ENCODE results near the gene LMAN1L.

The LMAN1L gene

DNA sequence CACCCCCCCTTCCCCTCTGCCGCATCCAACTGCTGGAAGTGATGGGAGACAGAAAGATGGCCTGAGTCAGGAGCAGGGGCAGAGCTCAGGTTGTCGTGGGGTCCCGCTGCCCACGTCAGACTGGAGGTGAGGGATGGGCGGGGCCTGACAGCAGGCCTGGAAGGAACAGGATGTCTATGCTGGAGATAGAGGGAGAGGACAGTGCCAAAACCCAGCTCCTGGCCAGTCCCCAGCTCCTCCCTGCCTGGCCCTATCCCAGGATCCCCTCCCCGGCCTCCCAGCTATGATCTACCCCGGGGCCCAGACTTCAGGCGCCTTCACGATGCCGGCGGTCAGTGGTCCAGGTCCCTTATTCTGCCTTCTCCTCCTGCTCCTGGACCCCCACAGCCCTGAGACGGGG lies at the start of gene LMAN1L:
Gene LMAN1L, plus strand, starts transcription at position 303 of the 400 bp plus-strand sequence. Its CDS starts 20 bp downstream, at position 323.
- Histone ChIP-seq H2AFZ (ENCODE audit: low read depth, low read length) (no peak within 1 kb of the TSS), H3K36me3 (ENCODE audit: insufficient read depth, low read length) (no peaks in the 10 kb centered on the region), H3K79me2 (ENCODE audit: insufficient read depth, low read length) (no peaks in the 10 kb centered on the region), H3K4me1 (ENCODE audit: insufficient read depth, low read length) (no peaks in the 10 kb centered on the region), H3K9ac (ENCODE audit: low read depth, low read length) (no peak within 1 kb of the TSS), H3K4me3 (ENCODE audit: low read depth in 1 of 2, low read length in 2 of 2) (no peak within 1 kb of the TSS), H3K9me3 (ENCODE audit: insufficient read depth, low read length, severe bottlenecking) (no peaks in the 10 kb centered on the region), H4K20me1 (ENCODE audit: insufficient read depth, low read length) (no peaks in the 10 kb centered on the region), H3K27me3 (ENCODE audit: insufficient read depth, low read length, poor library complexity) (no peaks in the 10 kb centered on the region), H3K4me2 (ENCODE audit: insufficient read depth, low read length) (no peak within 1 kb of the TSS), H3K27ac (ENCODE audit: low read length) (no peak within 1 kb of the TSS)
- ATAC-seq (ENCODE audit: insufficient read depth, low read depth) (no peak), DNase-seq (no peak)
- TF ChIP-seq EZH2 (IDR thresholded peaks at IDR 0.05; ENCODE audit: borderline replicate concordance, low read depth, low read length, severe bottlenecking) = no peak
- TF ChIP-seq, protein P1, sequence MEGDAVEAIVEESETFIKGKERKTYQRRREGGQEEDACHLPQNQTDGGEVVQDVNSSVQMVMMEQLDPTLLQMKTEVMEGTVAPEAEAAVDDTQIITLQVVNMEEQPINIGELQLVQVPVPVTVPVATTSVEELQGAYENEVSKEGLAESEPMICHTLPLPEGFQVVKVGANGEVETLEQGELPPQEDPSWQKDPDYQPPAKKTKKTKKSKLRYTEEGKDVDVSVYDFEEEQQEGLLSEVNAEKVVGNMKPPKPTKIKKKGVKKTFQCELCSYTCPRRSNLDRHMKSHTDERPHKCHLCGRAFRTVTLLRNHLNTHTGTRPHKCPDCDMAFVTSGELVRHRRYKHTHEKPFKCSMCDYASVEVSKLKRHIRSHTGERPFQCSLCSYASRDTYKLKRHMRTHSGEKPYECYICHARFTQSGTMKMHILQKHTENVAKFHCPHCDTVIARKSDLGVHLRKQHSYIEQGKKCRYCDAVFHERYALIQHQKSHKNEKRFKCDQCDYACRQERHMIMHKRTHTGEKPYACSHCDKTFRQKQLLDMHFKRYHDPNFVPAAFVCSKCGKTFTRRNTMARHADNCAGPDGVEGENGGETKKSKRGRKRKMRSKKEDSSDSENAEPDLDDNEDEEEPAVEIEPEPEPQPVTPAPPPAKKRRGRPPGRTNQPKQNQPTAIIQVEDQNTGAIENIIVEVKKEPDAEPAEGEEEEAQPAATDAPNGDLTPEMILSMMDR (IDR thresholded peaks at IDR 0.05; ENCODE audit: borderline replicate concordance, extremely low read depth, low read length, poor library complexity, severe bottlenecking) = no peak

DNA sequence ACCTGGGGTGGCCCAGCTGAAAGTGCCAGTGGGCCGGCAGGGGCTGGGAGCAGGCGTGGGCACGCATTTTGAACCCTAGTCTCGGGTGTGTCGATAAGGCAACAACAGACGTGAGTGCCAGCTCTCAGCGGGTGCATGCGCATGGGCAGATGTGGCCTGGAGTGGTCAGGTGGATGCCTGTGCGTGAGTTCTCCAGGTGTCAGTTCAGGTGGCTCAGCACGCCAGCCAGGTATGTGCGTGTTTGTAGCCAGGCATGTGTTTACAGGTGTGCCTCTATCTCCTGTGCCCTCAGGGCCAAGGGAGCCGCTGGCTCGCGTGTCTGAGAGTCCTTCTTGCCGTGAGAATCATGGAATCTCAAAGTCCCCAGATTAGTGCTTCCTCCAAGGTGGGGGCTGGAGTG lies 49.2 kb upstream of the LMAN1L start:
- ATAC-seq (ENCODE audit: insufficient read depth, low read depth) = no peak
- no peak overlapping the region for H3K27ac ChIP-seq (ENCODE audit: low read length)
- H3K4me1 ChIP-seq (ENCODE audit: insufficient read depth, low read length) = no peaks in the 10 kb centered on the region
- TF ChIP-seq, protein P1 (IDR thresholded peaks at IDR 0.05; ENCODE audit: borderline replicate concordance, extremely low read depth, low read length, poor library complexity, severe bottlenecking) = no peak
- TF ChIP-seq EZH2 (IDR thresholded peaks at IDR 0.05; ENCODE audit: borderline replicate concordance, low read depth, low read length, severe bottlenecking) = no peak
- no peaks in the 10 kb centered on the region for H3K79me2 ChIP-seq (ENCODE audit: insufficient read depth, low read length)
- H3K9me3 ChIP-seq (ENCODE audit: insufficient read depth, low read length, severe bottlenecking) = no peaks in the 10 kb centered on the region
- no peak overlapping the region for H2AFZ ChIP-seq (ENCODE audit: low read depth, low read length)
- no peak for DNase-seq
- no peaks in the 10 kb centered on the region for H3K36me3 ChIP-seq (ENCODE audit: insufficient read depth, low read length)
- no peak overlapping the region for H3K4me3 ChIP-seq (ENCODE audit: low read depth in 1 of 2, low read length in 2 of 2)
- no peak overlapping the region for H3K4me2 ChIP-seq (ENCODE audit: insufficient read depth, low read length)
- no peaks in the 10 kb centered on the region for H4K20me1 ChIP-seq (ENCODE audit: insufficient read depth, low read length)
- H3K27me3 ChIP-seq (ENCODE audit: insufficient read depth, low read length, poor library complexity) = no peaks in the 10 kb centered on the region
- no peak overlapping the region for H3K9ac ChIP-seq (ENCODE audit: low read depth, low read length)

DNA sequence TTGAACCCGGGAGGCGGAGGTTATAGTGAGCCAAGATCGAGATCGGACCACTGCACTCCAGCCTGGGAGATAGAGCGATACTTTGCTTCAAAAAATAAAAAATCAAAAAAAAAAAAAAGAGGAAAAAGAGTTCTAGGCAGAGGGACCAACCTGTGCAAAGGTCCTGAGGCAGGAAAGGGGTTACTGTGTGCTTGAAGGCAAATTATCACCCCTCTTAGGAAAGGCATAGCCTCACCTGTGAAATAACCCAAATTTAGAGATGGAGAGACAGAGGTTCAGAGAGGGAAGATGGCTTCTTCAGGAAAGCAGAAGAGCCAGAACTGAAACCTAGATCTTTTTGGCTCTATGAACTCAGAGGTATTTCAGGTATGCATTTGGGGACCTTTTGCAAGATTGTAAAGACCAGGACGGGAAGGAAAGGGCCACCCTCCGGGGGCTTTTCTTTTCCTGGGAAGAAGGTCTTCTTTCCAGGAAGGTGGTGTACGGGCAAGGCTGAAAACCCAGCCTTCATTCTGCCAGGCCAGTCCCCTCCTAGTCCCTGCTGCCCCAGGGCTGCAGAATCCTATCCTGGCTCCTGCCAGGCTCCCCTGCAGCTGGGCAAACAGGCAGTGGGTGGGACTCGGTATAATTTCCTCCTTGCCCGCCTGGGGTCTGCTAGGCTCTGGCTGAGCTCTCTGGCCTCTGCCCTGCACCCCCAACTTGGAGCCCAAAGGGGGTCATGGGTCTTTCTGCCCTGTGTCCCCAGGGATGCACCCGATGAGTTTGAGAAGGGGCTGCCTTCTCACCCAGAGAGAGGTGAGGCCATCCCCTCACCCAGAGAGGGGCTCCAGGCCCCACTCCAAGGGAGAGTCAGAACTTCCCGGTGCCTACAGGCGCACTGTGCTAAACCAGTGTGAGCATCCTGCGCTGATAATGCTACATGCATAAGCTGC lies 45.2 kb upstream of the LMAN1L start:
- DNase-seq (no peak), ATAC-seq (ENCODE audit: insufficient read depth, low read depth) (no peak)
- H4K20me1 ChIP-seq (ENCODE audit: insufficient read depth, low read length) = no peaks in the 10 kb centered on the region
- no peak overlapping the region for H3K27ac ChIP-seq (ENCODE audit: low read length)
- TF ChIP-seq, protein P1 (IDR thresholded peaks at IDR 0.05; ENCODE audit: borderline replicate concordance, extremely low read depth, low read length, poor library complexity, severe bottlenecking) = no peak
- no peak for TF ChIP-seq EZH2 (IDR thresholded peaks at IDR 0.05; ENCODE audit: borderline replicate concordance, low read depth, low read length, severe bottlenecking)
- H3K9ac ChIP-seq (ENCODE audit: low read depth, low read length) = no peak overlapping the region
- H2AFZ ChIP-seq (ENCODE audit: low read depth, low read length) = no peak overlapping the region
- H3K79me2 ChIP-seq (ENCODE audit: insufficient read depth, low read length) = no peaks in the 10 kb centered on the region
- no peaks in the 10 kb centered on the region for H3K36me3 ChIP-seq (ENCODE audit: insufficient read depth, low read length)
- no peak overlapping the region for H3K4me3 ChIP-seq (ENCODE audit: low read depth in 1 of 2, low read length in 2 of 2)
- no peak overlapping the region for H3K4me2 ChIP-seq (ENCODE audit: insufficient read depth, low read length)
- no peaks in the 10 kb centered on the region for H3K9me3 ChIP-seq (ENCODE audit: insufficient read depth, low read length, severe bottlenecking)
- H3K4me1 ChIP-seq (ENCODE audit: insufficient read depth, low read length) = peaks cover 14% of the 10 kb centered on the region
- no peaks in the 10 kb centered on the region for H3K27me3 ChIP-seq (ENCODE audit: insufficient read depth, low read length, poor library complexity)
